GM21786 (cell line): Measurements from ENCODE around the gene AVPR2.

Experiments used
- ATAC-seq: cut with Tn5 transposase; IDR thresholded peaks from one replicate; pipeline ENCODE4 v1.9.1; 2021; ENCODE audit not compliant: unreplicated experiment

AVPR2 gene

DNA sequence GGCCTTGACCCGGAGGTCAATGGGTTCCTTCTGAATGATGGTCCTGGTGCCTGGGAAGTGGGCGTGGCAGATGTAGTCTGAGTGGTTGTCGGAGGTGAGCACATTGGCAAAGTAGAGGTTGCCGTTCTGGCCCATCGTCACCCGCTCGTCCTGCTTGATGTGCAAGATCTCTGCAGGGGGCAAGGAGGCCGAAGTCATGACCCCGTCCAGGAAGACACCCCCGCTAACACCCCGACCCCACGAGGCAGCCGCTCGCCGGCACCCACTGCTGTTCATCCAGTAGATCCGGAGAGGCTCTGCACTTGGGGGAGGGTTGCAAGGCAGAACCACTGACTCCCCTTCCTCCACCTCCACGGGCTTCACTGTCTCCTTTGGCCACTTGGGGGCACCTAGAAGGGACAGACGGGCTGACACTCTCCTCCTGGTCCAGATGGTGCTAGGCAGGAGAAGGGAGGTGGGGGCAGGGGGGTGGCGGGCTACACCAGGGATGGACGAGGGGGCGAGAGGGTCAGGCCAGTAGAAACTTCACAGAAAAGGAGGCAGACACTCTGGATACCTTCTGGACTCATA lies 33.6 kb upstream of the AVPR2 start:
- no peak for ATAC-seq

DNA sequence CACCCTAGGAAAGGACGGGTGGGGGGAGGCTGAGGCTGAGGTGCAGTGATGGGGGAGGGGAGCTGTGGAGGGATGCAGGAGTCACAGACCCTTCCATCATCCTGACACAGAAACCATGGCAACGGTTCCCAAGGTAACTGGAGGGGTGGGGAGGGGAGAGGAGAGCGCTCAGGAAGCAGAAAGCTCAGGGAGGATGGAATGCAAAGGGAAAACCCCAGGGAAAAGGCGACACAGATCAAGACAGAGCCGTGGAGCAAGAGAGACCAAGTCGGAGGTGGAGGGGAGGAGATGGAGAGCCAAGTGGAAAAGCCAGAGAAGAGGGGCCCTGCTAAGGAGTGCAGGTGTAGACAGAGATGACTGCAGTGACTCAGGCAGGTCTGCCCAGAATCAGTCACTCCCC lies 33.0 kb upstream of the AVPR2 start:
- no peak for ATAC-seq

DNA sequence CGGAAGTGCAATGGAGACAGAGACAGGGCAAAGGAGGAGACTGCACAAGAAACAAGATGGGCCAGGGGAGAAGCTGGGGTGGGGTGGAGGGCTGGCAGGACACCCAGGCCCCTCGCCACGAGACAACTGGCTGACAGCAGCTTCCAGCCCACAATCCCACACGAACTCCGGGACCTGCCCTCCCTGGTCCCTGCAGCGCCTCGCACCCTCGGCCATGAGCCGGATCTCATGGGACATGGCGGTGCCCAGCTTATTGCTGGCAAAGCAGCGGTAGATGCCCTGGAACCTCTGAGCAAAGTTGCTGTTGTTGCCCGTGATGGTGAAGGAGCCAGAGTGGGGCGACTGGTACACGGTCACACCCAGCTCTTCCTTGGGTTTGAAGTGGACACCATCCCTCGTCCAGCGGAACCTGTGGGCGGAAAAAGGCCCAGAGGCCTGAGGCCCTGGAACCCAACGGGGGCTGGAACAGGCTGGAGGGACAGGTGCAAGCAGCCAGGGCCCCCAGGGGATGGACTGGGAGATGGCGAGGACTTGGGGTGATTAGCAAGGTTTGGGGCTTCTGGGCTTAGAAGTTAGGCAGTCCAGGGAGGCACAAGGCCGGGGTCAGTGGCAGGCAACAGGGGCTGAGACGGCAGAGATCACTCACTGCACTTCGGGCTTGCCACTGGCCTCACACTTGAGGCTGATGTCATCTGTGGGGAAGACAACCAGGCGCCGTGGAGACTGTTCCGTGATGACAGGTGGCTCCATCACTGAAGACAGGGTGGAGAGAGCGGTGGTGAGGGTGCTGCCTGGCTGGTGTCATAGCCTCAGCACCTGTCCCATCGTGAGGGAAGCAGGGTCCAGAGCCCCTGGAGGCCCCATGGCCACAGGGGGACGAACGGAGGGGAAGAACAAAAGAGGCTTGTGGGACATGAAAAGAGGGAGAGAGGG lies 32.3 kb upstream of the AVPR2 start:
- ATAC-seq: no peak

DNA sequence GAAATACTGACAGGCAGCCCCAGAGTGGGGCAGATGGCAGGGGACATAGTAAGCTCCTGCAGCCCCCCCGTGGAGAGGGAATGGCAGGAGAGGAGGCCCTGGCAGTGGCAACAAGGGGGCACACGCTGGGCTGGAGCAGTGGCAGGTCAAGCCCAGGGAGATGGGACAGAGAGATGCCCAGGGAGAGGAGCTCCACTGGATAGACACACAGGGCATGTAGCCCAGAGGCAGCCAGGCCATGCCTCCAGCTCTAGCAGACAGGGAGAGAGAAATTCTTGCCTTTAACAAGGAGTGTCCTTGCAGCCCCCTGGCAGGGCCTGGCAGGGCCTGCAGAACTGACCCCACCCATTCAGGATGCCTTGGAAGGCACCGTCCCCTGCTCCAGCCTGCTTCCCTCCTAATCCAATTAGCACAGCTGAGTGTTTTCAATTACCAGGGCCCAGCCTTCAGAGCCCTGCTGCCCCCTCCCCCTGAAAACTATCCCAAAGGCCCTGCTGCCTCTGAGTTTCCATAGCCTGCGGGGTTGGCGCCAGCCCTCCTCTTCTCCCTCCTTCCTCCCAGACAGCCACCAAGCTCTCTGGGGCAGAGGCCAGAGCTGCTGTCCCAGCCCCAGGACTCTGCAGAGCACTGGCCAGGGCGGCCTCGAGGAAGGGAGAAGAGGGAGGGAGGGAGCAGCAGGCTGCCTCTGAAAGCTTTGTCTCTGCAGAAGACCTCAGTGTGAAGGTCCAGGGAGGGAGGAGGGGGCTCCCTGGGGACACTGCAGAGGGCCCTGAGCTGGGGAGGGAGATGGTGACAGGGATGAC lies 31.0 kb upstream of the AVPR2 start:
- no peak for ATAC-seq

DNA sequence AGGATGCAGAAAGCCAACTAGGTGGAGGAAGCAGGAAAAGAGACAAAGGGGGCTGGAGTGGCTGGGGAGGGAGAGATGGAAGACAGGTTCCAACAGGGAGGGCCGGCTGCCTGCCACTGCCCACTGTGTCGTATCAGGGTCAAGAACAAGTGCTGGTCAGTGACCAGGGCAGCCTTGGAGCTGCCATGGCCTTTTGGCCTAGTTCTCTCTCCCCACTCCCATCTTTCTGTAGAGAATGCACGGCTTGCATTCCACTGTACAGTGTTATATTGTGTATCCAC lies 30.4 kb upstream of the AVPR2 start:
- no peak for ATAC-seq

DNA sequence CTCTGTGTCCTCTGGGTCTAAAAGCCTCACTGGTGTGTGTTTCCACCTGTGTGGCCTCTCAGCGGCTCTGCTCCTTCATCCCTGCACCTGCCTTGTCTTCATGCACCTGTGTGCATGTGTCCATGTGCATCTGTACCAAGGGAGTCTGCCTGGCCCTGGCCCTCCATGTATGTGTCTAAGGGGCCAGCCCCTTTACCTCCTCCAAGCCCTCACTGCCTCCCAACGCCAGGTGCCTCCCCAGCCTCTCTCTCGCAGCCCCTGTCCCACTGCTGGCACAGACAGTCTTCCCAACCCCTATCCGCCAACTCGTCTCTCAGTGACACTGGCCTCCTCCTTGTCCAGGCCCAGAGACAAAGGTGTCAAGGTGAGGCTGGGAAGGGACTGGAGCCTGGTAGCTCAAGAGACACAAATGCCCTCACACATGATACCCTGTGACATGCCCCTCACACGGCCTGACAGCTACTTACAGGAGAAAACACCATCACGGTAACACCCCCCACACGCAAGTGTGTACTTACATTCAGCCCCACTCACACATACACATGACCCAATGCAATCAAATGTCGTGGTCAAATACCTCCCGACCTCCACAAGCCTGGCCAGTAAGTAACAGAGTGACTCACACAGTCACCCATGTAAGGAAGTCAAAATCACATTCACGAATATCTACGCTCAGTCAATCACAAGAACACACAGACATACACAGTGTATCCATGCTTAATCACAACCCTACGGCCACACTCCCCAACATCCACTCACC lies 29.9 kb upstream of the AVPR2 start:
- no peak for ATAC-seq

DNA sequence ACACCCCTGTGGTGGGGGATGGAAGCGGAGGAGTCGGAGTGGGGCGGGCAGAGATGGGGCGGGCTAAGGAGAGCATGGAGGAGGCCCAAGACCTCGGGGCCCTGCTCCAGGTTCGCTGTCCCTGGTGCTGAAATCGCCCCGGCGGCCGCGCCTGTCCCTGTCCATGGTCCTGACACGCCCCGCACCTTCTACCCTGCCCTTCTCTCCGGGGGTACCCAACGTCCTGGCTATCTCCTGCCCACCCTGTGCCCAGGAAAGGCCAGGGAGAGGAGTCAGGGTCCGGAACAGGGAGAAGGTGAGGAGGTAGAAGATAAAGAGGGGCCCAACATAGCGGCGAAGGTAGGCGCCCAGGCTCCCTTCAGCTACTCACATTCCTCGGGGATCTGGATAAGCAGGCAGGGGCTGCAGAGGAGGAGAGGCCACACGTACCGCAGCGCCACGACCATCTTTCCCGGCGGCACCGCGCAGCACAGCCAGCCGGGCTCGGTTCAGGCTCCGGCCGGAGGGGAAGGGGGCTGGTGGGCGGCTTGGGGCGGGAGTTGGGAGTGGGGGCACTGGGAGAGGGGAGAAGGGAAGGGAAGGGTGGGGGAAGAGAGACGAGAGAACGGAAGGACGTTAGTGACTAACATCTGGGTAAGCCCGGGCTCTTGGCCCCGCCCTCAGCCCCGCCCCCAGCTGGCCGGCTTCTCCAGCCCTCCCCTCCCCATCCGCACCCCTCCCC lies 28.9 kb upstream of the AVPR2 start:
- ATAC-seq: no peak

DNA sequence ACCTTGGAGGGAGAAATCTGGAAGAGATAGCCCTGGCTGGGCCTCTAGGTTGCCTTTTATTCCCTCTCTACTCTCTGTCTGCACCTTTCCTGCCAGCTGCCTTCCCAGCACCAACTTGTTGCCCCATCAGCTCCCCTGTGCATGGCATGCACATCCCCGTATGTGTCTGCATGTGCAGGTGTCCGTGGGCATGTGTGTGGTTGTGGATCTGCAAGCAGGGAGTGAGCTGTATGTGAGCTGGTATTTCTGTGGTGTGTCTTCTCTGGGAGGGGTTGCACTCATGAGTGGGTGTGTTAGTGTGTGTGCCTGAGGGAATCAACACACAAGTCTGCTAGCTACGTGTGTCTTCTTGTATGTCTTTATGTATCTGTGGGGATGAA lies 28.4 kb upstream of the AVPR2 start:
- no peak for ATAC-seq

DNA sequence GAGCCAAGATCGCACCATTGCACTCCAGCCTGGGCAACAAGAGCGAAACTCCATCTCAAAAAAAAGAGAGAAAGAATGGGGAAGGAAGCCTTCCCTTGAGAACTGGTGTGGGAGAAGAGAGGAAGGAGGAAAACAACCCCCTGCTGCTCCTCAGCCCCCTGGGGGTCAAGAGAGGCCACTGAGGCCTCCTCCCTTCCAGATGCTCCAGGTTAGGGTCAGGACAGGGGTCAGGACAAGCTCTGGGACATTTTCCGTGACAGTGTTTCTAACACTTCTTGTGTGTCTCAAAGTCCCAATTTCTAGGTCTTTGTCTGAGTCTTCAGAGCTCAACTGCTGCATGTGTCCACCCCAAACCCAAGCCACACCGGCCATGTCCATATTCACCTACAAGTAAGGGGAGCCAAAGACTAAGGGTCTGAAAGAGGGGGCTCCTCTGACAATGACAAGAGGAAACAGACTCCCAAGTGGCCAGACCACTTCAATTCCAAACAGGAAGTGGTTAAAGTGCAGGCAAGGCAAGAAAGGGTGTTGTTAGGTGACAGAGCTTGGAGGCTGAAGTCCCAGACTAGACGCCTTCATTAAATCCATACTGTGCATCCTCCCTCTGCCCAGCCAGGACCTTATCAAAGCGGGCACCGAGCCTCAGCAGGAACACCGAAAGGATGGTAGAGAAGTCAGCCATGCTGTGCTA lies 26.8 kb upstream of the AVPR2 start:
- ATAC-seq: no peak

DNA sequence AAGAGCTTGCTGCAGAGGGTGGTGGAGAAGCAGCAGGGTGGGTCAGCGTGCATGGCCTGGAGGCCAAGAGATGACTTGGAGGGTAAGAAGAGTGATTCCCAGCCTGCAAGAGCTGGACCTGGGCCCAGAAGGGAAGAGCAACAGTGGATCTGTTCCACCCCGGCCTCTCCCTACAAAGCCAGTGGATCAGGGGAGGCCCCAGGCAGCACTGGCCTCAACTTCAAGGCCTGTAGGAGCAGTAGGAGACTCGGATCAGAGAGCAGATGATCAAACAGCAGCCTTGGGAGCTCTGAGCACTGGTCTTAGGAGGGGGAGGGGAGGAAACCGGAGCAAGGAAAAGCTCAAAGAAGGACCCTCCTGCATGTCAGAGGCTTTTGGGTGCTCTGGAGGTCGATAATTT lies 26.1 kb upstream of the AVPR2 start:
- ATAC-seq: no peak

DNA sequence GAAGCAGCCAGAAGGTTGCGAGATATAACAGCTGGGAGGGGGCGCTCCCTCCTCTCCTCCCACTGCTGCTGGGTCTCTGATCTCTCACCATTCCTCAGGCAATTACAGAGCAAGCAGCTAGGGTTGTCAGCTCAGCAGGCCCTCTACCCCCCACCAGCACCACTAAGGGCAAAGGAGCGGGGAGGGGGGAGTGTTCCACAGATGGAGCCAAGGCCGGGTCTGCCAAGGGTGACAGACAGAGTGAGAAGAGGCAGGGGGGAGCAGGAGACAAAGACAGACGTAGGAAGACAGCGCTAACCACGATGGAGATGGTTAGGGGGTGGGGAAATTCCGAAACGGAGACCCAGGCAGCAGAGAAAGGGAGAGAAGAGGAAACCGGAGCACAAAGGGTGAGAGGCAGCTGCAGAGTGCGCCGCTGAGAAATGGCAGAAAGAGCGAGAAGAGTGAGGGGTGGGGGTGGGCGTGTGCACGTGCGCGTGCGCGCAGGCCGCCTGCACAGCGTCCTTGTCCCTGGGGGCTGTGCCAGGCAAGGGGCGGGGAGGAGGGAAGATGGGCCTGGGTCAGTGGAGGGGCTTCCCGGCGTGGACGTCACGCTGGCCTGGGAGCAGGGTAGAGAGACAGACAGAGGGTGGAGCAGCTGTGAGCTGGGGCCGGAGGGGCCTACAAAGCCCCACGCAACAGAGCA lies 25.4 kb upstream of the AVPR2 start:
- ATAC-seq: no peak

DNA sequence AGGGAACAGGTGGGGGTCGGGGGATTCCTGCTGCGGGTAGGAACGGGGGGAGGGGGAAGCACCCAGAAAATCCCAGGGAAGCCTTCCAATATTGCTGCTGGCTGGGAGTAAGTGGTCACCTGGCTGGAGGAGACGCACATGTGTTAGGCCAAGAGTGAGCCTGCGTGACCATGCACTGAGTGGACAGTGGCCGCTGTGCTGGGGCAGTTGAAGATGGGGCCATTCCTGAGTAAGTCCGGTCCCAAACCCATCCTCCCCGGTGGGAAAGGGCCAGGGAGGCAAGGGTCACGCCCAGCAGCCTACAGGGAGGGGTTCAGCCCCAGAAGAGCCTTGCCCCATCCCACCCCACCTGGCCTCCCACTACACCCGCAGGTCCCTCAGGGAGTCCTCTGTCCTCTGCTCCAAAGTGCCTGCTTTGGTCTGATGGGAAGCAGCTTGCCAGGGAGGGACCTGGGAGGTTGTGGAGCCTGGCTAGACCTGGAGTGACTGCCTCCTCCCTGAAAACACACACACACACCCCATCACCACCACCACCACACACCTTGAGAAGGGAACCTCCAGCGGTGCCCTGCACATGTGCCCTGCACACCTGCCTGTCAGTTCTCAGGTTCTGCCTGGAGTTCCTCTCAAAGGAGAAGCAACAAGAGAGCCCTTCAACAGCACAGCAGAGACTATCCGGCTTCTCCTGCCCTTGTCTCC lies 24.6 kb upstream of the AVPR2 start:
- ATAC-seq: no peak

DNA sequence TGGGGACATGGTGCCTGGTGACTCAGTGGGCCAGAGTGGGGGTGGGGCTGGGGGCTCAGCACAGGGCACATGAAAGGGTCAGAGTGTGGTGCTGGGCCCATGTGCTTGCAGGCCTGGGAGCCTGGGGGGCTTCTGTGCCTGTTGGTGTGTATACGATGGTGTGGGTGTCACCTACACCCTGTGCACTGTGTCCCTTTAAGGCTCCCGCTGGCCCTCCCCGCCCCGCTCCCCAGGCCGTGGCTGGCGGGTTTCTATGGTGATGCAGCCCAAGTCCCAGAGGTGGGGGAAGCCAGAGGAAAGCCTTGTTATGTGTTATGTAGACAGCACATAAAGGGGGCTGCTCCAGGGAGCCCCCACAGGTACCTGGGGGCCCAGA lies 24.0 kb upstream of the AVPR2 start:
- ATAC-seq: no peak

DNA sequence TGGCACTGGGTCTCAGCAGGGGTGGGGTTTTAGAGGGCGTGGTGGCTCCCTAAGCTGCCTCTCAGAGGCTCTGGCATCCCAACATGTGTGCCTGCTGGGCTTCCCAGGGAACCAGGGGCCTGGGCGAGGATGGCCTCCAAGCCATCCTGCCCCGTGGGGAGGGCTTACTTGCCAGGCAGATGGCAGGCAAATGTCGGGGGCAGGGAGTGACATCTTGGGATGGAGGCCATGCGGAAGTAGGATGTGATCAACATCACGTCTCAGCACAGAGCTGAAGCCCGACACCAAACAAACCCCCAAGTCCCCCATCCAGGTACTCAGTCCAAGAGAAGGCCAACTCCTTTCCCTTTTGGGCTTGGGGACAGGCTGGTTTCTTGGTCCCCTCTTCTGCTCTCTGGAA lies 23.2 kb upstream of the AVPR2 start:
- ATAC-seq: no peak

DNA sequence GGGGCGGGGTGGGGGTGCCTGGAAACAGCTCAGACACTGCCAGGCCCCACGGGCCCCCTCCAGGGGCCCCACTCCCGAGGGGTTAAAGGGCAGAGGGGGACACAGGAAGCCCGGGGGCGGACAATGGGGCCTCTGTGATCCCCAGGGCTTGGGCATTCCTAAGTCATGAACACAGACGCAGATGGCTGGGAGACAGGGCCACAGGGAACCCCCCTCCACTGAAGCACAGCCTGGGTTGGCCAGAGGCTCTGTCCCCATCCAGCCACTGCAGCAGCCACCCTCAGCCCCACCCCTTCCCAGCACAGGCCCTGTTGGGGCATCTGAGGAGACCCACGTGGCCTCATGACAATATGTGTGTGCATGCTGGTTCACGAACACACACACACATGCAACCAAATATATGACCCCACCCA lies 22.4 kb upstream of the AVPR2 start:
- ATAC-seq: no peak

DNA sequence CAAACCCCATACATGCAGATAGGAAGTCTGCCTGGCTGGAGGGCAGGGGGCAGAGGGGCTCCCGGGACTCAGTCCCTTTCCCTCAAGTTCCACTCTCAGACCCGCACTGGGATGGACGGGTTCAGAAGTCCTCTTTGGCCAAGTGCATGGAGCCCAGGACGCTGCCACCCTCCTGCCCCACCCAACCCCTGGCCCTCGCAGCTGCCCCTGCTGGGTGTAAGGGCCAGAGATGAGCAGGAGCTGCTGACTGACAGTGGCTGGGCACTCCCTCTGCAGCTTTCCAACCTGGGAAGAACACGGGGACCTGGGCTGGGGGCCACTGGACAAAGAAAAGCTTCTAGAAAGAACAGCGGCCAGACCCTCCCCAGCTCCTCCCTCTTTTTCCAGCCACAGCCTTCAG lies 21.9 kb upstream of the AVPR2 start:
- ATAC-seq: no peak

DNA sequence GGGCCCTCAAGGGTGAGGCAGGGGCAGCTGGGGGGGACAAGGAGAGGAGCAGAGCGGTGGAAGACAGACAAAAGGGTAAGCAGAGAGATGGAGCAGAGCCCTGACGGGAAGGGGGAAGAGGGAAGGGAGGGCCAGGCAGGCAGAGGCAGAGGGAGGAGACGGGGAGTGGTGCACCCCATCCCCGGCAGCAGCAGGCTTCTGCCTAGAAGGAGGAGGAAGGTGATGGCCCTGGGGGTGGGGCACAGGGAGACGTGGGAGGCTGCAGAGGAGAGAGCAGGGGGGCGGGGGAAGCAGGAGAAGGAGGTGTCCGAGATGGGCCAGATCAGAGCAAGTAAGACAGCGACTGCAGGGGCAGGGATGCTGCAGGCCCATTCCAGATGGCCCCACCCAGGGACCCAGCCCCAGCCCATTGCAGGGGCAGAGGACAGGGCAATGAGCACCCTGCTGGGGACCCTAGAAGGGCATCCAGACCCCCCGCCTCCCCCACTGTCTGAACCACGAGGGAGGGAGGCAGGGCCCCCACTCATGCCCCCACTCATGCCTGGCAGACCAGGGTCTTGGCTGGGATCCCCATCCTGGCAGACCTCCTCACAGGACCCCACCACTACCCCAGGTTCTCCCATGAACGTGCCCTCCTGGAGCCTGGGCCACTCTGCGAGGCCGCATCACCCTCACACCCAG lies 21.2 kb upstream of the AVPR2 start:
- no peak for ATAC-seq

DNA sequence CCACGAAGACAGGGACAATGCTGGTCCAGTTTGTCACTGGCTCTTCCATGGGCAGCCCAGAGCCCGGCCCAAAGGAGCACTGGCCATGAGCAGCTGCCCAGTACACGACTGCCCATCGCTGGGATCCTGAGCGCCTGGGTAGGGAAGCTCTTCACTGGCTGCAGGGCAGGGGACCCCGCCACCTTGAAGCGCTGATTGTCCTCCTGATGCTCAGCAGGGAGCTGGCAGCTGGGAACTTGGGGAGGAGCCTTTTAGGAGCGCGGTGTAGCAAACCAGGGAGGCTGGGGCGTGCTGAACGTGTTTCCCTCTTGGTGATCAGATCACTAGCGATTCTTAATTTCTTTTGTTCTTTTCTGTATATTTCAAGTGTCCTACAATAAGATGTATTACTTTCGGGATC lies 20.3 kb upstream of the AVPR2 start:
- ATAC-seq: no peak

DNA sequence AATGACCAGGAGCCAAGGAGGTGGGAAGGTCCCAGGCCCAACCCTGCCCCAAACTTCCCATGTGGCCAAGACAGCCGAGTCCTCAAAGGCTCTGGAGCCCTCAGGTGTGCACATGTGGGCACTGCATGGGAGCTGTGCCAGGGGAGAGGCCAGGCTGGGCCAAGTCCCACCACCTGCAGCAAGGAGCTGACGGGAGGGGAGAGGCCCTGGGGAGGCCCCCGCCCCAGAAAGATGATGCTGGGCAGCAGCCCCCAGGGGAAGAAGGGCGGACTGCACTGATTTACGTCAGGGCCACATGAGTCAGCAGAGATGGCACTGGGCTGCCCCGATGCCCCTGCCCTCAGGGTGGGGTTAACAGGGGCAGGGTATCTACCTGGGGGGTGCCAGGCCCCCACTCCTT lies 19.9 kb upstream of the AVPR2 start:
- no peak for ATAC-seq
